ENCODE data around the gene ACSL5. TPM values are rescaled to one million over a fixed set of nuclear protein-coding genes. Genes with fewer than 3 reads are reported as not detected.

Gene ACSL5
- polyA plus RNA-seq, 1 donor (not counting 4 experiments of a cell fraction or from before 2014, with no cell fraction given), result 0.04 TPM

- Histone ChIP-seq H3K9me1 (ENCODE audit: control insufficient read depth, extremely low read depth, insufficient read depth, low read length) (no peaks in the 10 kb centered on the region), H3K79me2 (ENCODE audit: control insufficient read depth, insufficient read depth, low read length) (no peaks in the 10 kb centered on the region), H2AFZ (ENCODE audit: control insufficient read depth, low read length) (no peak overlapping the region), H3K4me1 (ENCODE audit: control insufficient read depth, extremely low read depth, insufficient read depth, low read length) (no peaks in the 10 kb centered on the region), H3K9ac (ENCODE audit: control insufficient read depth, extremely low read depth, insufficient read depth, low read length) (no peak overlapping the region), H3K9me3 (ENCODE audit: control insufficient read depth, low read depth, low read length) (no peaks in the 10 kb centered on the region), H4K20me1 (ENCODE audit: control insufficient read depth, extremely low read depth, insufficient read depth, low read length) (no peaks in the 10 kb centered on the region), H3K4me3 (ENCODE audit: control insufficient read depth in 2 of 3, extremely low read depth in 1 of 3, insufficient read depth in 2 of 3, low read depth in 1 of 3, low read length in 3 of 3) (no peak overlapping the region), H3K27ac (ENCODE audit: control insufficient read depth, insufficient read depth, low read length) (no peak overlapping the region), H3K4me2 (ENCODE audit: control insufficient read depth, extremely low read depth, insufficient read depth, low read depth, low read length) (no peak overlapping the region), H3K27me3 (ENCODE audit: control insufficient read depth, extremely low read depth, insufficient read depth, low read length) (no peaks in the 10 kb centered on the region), H3K36me3 (ENCODE audit: control insufficient read depth in 2 of 2, extremely low read depth in 1 of 2, insufficient read depth in 2 of 2, low read length in 2 of 2) (no peaks in the 10 kb centered on the region)
- TF ChIP-seq CTCF (optimal IDR thresholded peaks at IDR 0.05 in 1 of 3, IDR thresholded peaks at IDR 0.05 in 1 of 3, conservative IDR thresholded peaks at IDR 0.05 in 1 of 3; ENCODE audit: extremely low read depth in 1 of 3, insufficient read depth in 2 of 3, low read length in 3 of 3) (no peak), EZH2 (IDR thresholded peaks at IDR 0.05; ENCODE audit: low read length) (no peak)
- dilution Hi-C loops (cut with MboI; ENCODE audit: extremely low pct_ligation_motif_present, low sequenced_read_pairs), result no loop called here
- FAIRE-seq (no peak), DNase-seq (ENCODE audit: low read depth, low spot score) (no peak)
Observed at GRCh38 chr10:112343056-112343806, 30.7 kb upstream of the ACSL5 start.

- DNase-seq (ENCODE audit: low read depth, low spot score) (no peak), FAIRE-seq (no peak)
- Histone ChIP-seq H3K79me2 (ENCODE audit: control insufficient read depth, insufficient read depth, low read length) (no peaks in the 10 kb centered on the region), H3K4me2 (ENCODE audit: control insufficient read depth, extremely low read depth, insufficient read depth, low read depth, low read length) (no peak overlapping the region), H4K20me1 (ENCODE audit: control insufficient read depth, extremely low read depth, insufficient read depth, low read length) (no peaks in the 10 kb centered on the region), H3K4me3 (ENCODE audit: control insufficient read depth in 2 of 3, extremely low read depth in 1 of 3, insufficient read depth in 2 of 3, low read depth in 1 of 3, low read length in 3 of 3) (no peak overlapping the region), H2AFZ (ENCODE audit: control insufficient read depth, low read length) (no peak overlapping the region), H3K9ac (ENCODE audit: control insufficient read depth, extremely low read depth, insufficient read depth, low read length) (no peak overlapping the region), H3K4me1 (ENCODE audit: control insufficient read depth, extremely low read depth, insufficient read depth, low read length) (no peaks in the 10 kb centered on the region), H3K27ac (ENCODE audit: control insufficient read depth, insufficient read depth, low read length) (no peak overlapping the region), H3K9me3 (ENCODE audit: control insufficient read depth, low read depth, low read length) (no peaks in the 10 kb centered on the region), H3K27me3 (ENCODE audit: control insufficient read depth, extremely low read depth, insufficient read depth, low read length) (no peaks in the 10 kb centered on the region), H3K9me1 (ENCODE audit: control insufficient read depth, extremely low read depth, insufficient read depth, low read length) (no peaks in the 10 kb centered on the region), H3K36me3 (ENCODE audit: control insufficient read depth in 2 of 2, extremely low read depth in 1 of 2, insufficient read depth in 2 of 2, low read length in 2 of 2) (no peaks in the 10 kb centered on the region)
- dilution Hi-C loops (cut with MboI; ENCODE audit: extremely low pct_ligation_motif_present, low sequenced_read_pairs), result no loop called here
- TF ChIP-seq EZH2 (IDR thresholded peaks at IDR 0.05; ENCODE audit: low read length), result no peak
Observed at GRCh38 chr10:112344261-112344660, 29.7 kb upstream of the ACSL5 start.

GRCh38 chr10:112345202-112345601 lies 28.7 kb upstream of the ACSL5 start:
- no peak overlapping the region for H3K27ac ChIP-seq (ENCODE audit: control insufficient read depth, insufficient read depth, low read length)
- H3K9ac ChIP-seq (ENCODE audit: control insufficient read depth, extremely low read depth, insufficient read depth, low read length), result no peak overlapping the region
- H4K20me1 ChIP-seq (ENCODE audit: control insufficient read depth, extremely low read depth, insufficient read depth, low read length), result no peaks in the 10 kb centered on the region
- H3K9me3 ChIP-seq (ENCODE audit: control insufficient read depth, low read depth, low read length), result no peaks in the 10 kb centered on the region
- DNase-seq (ENCODE audit: low read depth, low spot score) (no peak), FAIRE-seq (no peak)
- dilution Hi-C loops (cut with MboI; ENCODE audit: extremely low pct_ligation_motif_present, low sequenced_read_pairs), result no loop called here
- no peaks in the 10 kb centered on the region for H3K79me2 ChIP-seq (ENCODE audit: control insufficient read depth, insufficient read depth, low read length)
- H3K4me3 ChIP-seq (ENCODE audit: control insufficient read depth in 2 of 3, extremely low read depth in 1 of 3, insufficient read depth in 2 of 3, low read depth in 1 of 3, low read length in 3 of 3), result no peak overlapping the region
- H3K4me2 ChIP-seq (ENCODE audit: control insufficient read depth, extremely low read depth, insufficient read depth, low read depth, low read length), result no peak overlapping the region
- H2AFZ ChIP-seq (ENCODE audit: control insufficient read depth, low read length), result no peak overlapping the region
- no peak for TF ChIP-seq EZH2 (IDR thresholded peaks at IDR 0.05; ENCODE audit: low read length)
- H3K4me1 ChIP-seq (ENCODE audit: control insufficient read depth, extremely low read depth, insufficient read depth, low read length), result no peaks in the 10 kb centered on the region
- no peaks in the 10 kb centered on the region for H3K36me3 ChIP-seq (ENCODE audit: control insufficient read depth in 2 of 2, extremely low read depth in 1 of 2, insufficient read depth in 2 of 2, low read length in 2 of 2)
- H3K9me1 ChIP-seq (ENCODE audit: control insufficient read depth, extremely low read depth, insufficient read depth, low read length), result no peaks in the 10 kb centered on the region
- H3K27me3 ChIP-seq (ENCODE audit: control insufficient read depth, extremely low read depth, insufficient read depth, low read length), result no peaks in the 10 kb centered on the region

All from keratinocyte (primary cell).